GM19328 (cell line): Measurements from ENCODE around the gene RIN3.

ENCODE experiments used
- ATAC-seq: cut with Tn5 transposase; IDR thresholded peaks from one replicate; pipeline ENCODE4 v1.9.1; 2021; ENCODE audit warnings: mild to moderate bottlenecking, moderate library complexity; ENCODE audit not compliant: unreplicated experiment

The RIN3 gene

DNA sequence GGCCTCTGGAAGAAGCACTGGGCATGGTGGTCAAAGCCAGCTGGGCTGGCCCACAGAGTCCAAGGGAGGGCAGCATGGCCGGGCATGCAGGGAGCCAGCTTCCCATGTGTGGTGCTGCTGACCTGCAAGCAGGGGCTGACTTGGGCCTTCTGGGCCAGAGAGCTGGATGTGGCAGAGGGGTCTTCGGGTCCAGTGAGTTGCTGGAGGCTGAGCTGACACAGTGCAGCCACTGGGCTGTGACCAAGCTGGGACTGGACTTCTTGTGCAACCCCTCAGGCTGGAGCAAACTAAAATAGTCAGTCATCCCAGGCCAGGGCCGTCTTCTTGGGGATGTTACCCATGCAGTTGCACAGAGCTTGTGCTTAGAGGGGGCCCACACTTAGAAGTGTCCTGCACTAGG, 7.3 kb upstream of the RIN3 start:
- no peak for ATAC-seq

DNA sequence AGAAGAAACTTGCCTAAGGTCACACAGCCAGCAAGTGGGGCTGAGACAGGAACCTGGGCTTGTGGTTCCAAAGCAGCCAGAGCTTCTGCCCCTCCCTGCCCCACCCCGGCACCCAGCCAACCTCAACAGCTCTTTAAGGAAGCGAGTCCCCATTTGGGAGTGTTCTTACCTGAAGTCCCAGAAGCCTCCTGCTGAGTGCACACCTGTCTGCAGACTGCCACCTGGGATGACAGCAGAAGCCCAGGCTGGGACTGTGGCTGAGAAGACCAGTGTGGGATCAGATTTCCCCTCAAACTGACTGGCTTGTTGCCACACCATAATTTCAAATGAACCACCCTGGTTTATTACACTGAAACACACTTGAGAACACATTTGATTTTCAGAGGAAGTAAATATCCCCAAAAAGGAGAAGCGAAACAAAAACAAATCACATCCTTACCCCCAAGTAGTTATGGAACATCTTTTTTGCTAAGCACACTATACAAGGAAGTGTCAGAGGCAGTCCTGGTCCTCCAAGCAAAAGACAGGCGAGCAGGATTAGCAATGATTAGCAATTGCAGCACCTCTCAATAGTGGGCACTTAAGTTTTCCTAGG, 6.3 kb upstream of the RIN3 start:
- no peak for ATAC-seq

- no peak for ATAC-seq
These were observed 2.6 kb upstream of the RIN3 start for GRCh38 chr14:92510972-92511371.

DNA sequence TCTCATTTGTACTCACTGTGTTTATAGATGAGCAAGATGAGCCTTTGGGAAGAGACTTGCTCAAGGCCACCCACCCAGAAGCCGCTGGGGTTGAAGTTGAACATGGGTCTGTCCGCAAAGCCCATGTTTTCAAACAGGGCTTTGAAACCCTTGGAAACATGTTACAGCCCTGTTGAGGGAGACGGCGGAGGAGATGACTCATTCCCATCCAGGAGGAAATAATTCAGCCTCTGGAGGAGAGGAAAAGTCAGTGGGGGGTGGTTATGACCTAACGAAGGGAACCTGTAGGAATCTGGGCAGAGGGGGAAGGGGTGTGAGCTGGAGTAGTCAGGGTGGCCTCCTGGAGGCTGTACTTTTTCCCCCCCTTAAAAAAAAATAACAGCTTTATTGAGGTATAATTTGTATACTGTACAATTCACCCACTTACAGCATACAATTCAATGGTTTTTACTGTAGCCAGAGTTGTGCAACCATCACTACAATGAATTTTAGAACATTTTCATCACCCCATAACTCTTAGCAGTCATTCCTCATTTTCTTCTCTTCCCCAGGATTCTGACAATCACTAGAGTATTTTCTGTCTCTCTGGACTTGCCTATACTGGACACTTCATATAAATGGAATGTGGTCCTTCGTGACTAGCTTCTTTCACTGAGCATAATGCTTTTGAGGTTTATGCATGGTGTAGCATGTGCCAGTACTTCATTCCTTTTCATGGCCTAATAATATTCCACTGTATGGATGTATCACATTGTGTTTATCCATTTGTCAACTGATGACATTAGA, 1.9 kb upstream of the RIN3 start:
- ATAC-seq, result no peak

DNA sequence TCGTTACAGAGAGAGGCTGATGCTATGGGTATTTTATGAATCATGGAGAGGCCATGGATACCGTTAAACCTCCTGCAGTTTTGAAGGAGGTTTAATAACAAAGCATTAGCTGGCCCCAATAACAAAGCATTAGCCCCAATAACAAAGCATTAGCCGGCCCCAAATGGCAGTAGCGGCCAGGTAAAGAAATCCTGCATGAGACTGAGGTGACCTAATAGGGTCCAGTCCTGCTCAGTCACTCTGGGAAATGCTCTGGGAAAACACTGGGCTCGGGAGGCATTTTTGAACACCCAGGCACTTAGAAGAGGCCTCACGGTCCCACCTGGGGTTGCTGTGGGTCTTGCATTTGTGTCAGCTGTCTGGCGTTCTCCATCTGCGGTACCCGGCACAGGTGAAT, 776 bp upstream of the RIN3 start:
- ATAC-seq, result no peak

DNA sequence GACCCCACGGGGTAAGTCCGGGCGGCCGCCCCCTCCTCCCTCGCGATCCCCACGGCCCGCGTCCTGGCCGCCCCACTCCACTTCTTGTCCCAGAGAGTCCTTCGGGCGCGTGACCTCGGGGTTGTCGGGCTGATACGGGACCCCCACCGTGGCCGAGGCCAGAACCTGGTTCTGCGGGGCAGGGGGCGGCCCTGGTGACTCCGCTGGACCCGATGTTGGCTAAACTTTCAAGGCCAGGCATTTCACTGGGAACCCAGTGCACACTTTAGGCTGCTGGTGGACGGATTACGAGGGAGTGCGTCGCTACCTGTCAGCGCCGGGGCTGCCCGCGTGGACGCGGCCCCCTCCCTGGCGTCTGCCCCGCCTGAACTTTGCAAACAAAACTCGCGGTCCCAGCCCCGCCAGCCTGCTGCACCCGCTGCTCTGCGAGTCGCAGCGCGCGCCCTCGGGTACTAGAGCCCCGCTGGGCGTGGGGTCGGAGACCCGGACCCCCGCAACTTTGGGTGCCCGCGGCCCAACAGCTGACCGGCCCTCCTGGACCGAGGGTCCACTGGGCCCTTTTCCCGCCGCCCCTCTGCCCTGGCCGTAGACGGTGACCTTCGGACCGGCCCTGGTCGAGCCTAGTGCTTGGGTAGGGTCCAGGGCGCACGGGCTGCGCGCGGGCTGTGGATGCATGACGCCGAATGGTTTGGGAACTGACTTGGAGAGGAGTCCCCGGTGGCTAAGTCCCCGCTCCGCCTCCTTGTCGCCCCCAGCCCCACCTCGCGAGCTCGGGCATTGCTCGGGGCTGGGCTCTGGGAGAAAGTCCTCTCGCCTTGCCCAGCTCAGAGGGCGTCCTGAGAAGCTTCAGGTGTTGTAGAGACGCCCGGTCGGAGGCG, 624 bp downstream of the RIN3 start:
- peak; percentile 29 for ATAC-seq

- ATAC-seq, result no peak
These were observed 1.4 kb downstream of the RIN3 start for GRCh38 chr14:92514844-92515514.

- ATAC-seq, result no peak
These were observed 2.2 kb downstream of the RIN3 start for GRCh38 chr14:92515546-92516343.

DNA sequence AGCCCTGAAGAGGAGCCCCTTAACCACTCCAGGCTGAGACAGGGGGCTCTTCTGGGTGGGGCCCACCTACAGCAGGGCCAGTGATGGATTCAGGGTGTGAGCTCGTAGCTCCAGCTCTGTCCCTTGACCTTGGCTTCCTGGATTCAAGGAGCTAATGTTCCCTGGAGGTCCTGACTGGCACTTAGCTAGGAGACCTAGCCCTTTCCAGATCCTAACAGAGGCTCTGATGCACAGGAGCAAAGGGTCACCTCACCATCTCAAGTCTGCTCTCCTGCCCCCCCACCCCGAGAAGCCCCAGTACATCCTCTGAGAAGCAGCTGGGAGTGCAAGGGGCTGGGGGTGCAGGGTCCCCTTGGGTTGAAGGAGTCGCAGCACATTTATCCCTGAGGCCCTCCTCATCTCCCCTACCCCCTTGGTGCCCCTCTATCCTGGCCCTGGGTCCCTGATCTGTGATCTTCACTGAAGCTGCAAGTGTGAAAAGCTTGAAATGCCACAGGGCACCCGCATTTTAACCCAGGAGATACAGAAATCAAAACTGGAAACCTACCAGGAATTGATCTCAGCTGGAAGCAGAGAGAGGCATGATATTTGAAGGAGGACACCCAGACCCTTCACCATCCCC, 2.9 kb downstream of the RIN3 start:
- ATAC-seq, result no peak

DNA sequence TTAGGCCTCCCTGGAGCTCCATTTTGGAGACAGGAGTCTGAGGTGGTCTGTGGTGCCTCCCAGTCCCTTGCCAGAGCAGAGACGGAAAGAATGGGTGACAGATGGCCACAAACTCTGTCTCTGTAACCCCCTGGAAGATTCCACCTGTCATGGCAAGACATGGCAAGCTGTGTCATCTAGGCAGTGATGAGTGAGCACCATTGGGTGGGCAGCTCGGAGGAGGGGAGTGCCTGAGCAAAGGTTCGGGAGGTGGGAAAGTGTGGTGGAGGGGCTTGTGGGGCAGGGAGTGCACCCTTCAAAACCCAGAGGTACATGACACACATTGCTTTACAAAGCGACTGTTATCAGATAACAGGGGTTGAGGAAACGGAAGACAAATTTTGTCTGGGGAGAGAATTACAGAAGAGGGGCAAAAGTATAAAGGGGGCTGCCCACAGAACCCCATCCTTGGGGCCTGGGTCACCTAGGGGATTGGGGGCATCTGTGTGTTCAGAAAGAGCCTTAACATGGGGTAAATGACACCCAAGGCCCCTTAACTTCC, 3.5 kb downstream of the RIN3 start:
- no peak for ATAC-seq

GRCh38 chr14:92517761-92518160, 4.2 kb downstream of the RIN3 start:
- no peak for ATAC-seq

GRCh38 chr14:92519246-92520101, 5.9 kb downstream of the RIN3 start:
- no peak for ATAC-seq

- ATAC-seq, result no peak
These were observed 6.8 kb downstream of the RIN3 start for GRCh38 chr14:92520102-92521057.

GRCh38 chr14:92521058-92521415, 7.5 kb downstream of the RIN3 start:
- ATAC-seq, result no peak

DNA sequence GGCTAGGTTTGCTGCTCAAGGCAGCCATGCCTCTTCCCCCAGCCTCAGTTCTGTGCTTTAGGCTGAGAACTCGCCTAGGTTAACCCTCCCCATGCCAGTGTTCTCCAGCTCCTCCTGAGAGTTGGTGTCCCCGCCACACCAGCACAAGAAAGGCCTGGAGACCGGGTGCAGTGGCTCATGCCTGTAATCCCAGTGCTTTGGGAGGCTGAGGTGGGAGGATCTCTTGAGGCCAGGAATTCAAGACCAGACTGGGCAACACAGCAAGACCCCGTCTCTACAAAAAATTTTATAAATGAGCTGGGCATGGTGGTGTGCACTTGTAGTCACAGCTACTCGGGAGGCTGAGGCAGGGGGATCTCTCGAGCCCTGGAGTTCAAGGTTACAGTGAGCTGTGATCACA, 10.2 kb downstream of the RIN3 start:
- ATAC-seq, result no peak

DNA sequence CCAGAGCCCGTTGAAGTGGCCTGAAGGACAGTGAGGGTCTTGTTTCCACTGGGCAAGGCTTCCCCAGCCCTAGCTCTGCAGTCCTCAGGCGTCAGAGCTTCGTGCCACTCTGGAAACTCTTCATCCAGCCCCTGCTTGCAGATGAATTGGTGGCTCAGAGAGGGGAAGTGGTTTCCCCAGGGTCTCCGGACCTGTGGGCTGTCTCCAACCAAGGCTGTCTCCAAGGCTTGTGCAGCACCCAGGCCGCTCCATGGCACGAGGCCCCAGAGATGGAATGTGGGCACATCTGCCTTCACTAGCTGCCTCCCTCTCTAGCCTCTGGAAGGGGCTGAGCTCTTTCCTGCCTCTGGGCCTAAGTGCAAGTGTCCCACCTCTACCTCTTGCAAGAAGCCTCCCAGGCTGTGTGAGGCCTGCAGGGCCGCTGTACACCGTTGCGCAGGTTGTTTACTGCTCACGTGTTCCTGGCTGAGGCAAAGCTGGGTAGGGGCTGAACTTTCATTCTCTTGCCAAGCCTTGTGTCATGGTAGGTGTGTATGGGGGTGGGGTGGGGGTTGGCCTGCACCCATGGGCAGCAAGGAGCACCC, 11.1 kb downstream of the RIN3 start:
- ATAC-seq, result no peak

DNA sequence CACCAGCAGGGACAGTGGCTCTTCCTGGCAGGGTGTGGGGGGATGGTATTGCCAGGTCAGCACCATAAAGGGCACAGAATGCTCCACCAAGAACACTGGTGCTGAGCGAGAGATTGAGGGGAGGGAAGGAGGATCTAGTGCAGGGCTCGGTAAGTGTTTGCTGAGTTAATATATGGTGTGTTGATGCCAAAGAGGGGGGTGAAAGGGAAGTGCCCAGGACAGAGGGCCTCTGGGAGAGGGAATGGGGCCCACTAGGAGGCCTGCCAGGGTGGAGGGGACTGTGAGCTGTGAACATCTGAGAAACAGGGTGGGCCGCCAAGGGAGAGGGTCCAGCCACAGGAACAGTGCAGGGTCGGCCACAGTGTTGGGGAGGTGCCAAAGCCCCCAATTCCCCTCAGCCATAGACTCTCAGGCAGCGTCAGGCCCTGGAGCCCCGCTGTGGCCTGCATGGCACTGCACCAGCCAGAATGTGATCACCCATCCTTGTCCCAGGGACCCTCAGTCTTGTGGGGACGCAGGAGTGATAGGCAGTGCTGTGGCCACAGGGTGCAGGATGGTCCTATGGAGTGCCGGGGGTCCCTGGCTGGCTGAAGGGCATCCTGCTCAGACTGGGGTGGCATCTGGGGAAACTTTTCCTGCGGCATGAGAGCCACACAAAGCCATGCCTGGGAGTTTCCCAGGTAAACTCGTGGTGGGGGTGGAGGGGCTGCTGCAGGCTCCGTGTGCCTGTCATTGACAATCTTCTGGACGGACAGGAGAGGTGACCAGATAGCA, 11.9 kb downstream of the RIN3 start:
- no peak for ATAC-seq
